GM18951 (cell line): ENCODE measurements around the gene NECAB2.

Experiments used
- POLR2A ChIP-seq: IDR thresholded peaks from 4 replicates; pipeline ENCODE4 v1.6.1; 2011; ENCODE audit warnings: mild to moderate bottlenecking; ENCODE audit not compliant: insufficient read length, insufficient read depth; ENCODE audit errors: extremely low read depth
- in situ Hi-C: fragments of 300-500 bp; cut with MboI; formaldehyde crosslinking; loops from one replicate; pipeline ENCODE4 v1.12.0; 2022; ENCODE audit warnings: low sequenced_read_pairs, mixed read lengths, inconsistent platforms; ENCODE audit not compliant: unreplicated experiment

The NECAB2 gene

DNA sequence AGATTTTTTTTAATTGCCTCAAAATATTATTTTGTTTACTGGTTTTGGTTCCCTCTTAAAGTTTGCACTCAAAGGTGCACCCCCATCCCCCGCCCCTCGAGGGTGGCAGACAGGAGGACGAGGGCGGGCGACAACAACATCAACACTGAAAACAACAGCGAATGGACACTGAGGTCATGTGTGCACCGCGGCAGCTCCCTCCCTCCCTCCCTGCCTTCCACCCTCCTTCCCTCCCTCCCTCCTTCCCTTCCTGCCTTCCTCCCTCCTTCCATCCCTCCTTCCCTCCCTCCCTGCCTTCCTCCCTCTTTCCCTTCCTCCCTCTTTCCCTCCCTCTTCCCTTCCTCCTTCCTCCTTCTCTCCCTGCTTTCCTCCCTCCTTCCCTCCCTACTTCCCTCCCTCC, 16.5 kb upstream of the NECAB2 start:
- in situ Hi-C loops: loop anchor here (25.0 kb wide), 1 partner anchor 236 kb away; the partner anchor contains the start of genes ADAD2 and TAF1C

DNA sequence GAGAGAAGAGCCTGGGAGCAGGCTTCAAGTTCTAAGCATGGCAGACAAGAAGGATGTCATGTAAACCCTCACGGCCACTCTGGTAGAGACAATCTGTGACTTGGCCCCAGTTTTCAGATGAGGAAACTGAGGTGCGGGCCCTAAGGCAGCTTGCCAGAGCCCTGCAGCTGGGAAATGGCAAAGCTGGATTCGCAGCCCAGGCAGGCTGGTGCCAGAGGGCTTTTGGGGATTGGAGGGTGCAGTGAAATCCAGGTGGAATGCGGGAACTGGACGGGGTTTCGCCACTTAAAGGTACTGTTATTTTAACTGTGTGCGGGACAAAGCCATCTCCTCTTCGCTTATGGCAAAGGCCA, 15.5 kb upstream of the NECAB2 start:
- no peak for TF ChIP-seq POLR2A
- in situ Hi-C loops: loop anchor here (25.0 kb wide), 1 partner anchor 235 kb away; the partner anchor contains the start of genes ADAD2 and TAF1C

More for the DNA sequence above, 16.5 kb upstream of the NECAB2 start:
- TF ChIP-seq POLR2A: no peak

DNA sequence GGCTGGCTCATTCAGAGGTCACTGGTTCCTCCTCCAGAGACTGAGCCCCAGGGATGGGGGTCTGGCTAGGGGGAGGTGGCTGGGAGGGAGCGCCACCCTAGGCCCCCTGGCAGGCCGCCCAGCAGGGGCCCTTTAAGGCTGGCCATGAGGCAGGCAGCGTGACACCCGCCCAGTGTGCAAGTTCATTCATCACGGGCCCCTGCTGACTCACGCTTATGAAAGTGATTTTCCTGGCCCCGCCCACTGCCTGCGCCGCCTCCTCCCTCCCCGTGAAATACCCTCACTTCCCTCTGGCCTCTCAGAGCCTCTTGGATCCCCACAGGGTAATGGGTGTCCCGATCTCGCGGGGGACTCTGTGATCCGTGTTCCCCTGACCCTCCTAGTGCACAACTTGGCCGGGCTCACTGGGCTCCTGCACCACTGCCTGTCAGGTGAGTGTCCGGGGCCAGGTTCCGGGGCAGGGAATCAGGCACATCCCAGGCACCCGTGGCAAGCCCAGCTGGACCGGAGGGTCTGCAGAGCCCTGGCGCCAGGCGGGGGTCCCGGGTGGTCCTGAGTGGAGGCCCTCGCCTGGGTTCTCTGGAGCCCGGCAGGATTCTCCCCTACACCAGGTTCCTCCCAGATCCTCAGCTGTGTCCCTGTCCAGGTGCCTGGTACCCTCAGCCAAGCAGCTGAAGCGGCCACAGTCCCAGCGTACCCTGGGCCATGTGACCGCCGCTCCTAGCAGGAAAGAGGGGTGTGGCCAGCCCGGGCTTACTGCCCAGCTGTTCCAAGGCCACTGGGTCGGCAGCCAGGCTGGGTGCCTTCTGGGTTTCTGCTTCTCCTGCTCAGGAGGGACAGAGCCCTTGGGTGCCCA, 14.9 kb upstream of the NECAB2 start, which contains the start of gene OSGIN1:
Gene OSGIN1 (plus strand): TSS at position 301 of the 856 bp plus-strand sequence. CDS start 4,432 bp downstream, outside the sequence.
- in situ Hi-C loops: loop anchor here (25.0 kb wide), 1 partner anchor 234 kb away; the partner anchor contains the start of genes ADAD2 and TAF1C
- peak; percentile 51 for TF ChIP-seq POLR2A

DNA sequence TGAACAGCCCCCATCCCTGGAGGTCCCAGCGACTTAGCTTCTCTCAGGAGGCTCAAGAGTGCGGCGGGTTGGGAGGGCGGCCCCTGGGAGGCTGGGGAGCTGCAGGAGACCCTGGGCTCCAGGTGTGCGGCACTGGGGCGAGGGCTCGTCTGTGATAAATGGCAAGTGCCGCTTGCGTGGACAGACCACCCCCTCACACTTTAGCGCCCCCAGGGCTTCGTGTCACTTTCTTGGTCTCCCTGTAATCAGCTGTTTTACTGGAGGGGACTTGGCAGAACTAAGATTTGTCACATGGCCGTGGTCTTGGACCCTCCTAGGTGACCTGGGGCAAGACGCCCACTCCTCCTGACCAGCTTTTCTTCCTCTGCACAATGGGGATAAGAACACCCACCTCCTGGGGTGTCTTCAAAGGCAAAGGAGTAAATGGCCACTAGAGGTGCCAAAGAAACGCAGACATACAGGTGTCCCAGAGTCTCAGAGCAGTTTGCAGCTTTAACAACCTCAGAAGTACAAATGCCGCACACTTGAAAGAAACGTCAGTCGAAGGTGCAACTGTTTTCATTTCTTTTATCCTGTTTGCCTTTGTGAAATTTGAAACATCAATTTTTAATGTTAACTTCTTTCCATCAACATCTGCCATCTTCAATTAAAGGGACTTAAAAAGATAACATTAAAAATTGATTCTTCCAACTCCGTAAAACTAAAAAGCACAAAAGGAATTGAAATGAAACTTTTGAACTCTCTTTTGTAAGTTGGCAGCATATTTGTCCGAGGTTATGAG, 14.1 kb upstream of the NECAB2 start:
- no peak for TF ChIP-seq POLR2A
- in situ Hi-C loops: loop anchor here (25.0 kb wide), 1 partner anchor 233 kb away; the partner anchor contains the start of genes ADAD2 and TAF1C

DNA sequence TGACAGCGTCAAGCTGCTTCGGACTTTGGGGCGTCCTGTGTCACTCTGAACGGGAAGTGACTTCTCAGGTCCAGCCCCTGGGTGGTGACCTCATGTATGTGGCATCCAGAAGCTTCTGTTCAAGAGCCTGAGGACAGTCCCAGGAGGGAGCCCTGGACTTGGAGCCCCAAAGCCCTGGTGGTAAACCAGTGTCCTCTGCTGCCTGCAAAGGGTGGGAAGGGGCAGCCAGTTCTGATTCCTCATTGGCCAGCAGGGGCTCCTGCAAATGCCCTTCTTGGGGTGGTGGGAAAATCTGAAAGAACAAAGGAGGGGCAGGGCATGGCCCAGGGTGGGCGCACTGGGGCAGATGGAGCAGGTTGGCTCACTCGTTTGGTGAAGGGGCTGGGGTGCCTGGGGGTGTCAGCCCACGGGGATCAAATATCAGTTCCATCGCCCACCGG, 13.4 kb upstream of the NECAB2 start:
- in situ Hi-C loops: loop anchor here (25.0 kb wide), 1 partner anchor 233 kb away; the partner anchor contains the start of genes ADAD2 and TAF1C
- TF ChIP-seq POLR2A: no peak

DNA sequence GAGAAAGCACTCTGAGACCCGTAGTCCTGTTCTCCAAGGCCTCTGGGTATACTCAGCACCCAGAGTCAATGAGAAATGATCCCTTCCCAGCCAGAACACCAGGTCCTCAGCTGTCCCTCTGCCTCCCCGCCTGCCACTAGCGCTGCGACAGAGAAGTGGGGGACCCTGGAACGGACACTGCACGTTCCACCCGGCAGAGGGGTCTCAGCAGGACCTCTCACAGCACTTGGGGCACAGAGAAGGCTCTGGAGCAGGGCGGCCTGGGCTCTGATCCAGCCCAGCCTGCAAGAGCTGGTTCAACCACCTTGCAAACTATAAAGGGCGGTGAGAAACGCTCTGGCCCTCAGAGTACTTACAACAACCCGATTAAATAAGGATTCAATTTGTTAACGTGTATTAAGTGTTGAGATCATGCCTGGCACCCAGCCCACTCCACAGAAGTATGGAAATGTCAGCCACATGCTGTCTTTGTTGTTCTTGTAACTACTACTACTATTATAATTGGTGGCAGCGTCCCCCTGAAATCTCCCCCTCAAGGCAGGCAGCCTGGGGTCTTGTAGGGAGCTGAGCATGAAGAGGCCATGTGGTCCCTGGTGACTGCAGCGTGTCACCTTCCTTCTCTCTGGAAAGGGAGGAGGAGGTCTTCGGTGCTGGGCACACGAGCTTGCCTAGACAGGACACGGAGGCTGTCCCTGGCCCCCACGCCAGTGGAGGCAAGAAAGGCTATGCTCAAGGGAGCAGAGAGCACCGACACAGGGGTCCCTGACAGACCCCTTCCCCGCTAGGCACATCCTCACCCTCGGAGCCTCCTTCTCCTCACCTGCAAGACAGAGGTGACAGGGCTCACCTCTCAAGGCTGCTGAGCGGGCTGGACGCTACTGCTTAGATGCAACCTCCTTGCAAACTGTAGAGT, 12.6 kb upstream of the NECAB2 start:
- in situ Hi-C loops: loop anchor here (25.0 kb wide), 1 partner anchor 232 kb away; the partner anchor contains the start of genes ADAD2 and TAF1C
- TF ChIP-seq POLR2A: no peak

DNA sequence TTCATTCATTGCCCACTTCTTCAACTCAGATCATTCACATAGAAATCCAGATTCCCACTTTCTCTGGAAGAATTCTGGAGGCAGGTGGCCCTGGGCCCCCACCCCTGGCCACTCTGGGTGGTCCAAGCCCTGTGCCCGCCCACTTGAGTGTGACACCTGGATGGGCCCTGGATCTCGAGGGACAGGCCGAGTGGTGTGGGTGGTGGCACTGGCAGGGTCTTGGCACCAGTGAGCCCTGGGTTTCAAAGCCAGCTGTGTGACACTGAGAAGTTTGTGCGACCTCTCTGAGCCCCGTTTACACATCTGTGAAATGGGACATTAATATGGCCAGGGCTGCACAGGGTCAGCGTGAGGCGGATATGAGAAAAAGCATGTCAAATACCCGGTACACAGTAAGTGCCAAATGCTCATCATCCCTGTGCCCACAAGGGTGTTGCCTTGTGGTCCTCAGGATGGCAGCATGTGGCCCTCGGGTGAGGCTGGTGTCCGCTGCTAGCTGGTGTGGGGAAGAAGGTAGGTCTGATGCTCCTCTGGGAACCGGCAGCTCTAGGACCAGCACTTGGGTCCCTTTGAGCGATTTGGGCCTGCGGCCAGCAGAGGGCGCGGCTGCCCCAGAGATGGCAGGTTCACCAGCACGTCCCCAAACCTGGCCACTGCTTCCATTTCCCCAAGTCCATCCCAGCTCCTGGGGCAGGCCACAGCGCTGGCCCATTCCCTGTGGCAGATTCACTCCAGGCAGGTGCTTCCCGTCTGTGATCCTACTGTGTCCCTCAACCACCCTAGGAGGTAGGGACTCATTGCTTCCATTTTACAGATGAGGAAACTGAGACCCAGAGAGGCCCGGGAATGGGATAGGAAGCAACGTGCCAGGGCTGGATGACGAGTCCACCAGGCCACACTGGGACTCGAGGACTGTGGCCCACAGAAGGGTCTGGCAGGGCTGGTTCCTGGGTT, 11.4 kb upstream of the NECAB2 start:
- TF ChIP-seq POLR2A: no peak
- in situ Hi-C loops: loop anchor here (25.0 kb wide), 1 partner anchor 231 kb away; the partner anchor contains the start of genes ADAD2 and TAF1C

DNA sequence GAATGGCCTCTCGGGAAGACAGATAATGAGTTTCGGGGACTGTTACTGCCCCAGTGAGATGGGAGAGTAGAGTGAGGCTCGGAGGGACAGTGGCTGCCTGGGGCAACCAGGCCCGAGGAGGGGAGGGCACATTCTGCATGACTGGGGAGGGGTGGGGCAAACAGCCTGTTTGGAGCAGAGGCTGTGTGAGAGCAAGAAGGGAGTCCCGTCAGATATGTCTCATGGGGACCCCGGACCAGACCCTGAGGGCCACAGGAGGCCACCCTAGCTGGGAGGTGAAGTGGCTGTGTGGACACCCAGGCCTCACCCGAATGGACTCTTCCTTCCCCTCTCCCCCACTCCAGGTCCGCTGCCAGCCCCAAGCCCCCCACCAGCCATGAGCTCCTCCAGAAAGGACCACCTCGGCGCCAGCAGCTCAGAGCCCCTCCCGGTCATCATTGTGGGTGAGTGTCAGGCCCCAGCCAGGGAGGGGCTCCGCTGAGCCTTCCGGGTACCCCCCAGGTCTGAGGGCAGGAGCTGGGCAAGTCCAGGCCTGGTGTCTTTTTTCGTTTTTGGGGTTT, 10.7 kb upstream of the NECAB2 start:
- no peak for TF ChIP-seq POLR2A
- in situ Hi-C loops: loop anchor here (25.0 kb wide), 1 partner anchor 230 kb away; the partner anchor contains the start of genes ADAD2 and TAF1C

DNA sequence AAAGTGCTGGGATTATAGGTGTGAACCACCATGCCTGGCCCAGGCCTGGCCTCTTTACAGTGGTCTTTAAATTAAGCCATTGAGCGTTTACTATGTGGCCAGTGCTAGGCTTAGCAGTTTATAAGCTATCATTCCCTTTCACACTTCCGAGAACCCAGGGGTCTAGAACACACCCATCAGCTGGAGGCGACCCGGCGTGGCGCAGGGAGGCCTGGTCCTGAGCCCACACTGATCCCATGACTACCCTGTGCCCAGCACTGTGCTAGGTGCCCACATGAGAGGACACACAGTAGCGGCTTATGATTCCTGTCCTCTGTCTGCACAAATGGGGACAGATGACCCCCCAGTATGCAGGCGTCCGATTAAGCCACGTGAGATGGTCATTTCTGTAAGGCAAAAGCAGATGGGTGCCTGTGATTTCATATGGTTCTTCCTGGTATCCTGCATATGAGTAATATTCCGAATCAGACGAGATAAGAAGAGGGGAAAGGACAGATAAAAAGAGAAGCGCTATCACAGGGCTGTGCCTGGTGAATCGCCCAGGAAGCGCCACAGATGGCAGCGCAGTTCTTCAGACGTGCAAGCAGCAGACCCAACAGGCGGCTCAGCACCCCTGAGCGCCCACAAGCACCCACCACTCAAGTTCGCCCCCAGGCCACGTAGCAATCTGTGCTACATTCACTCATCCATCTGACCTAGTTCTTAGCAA, 9.8 kb upstream of the NECAB2 start:
- no peak for TF ChIP-seq POLR2A
- in situ Hi-C loops: loop anchor here (25.0 kb wide), 1 partner anchor 229 kb away; the partner anchor contains the start of genes ADAD2 and TAF1C
